GM18526 (cell line): ENCODE data around the gene ABCC11.

Experiments
- POLR2A ChIP-seq: IDR thresholded peaks from 3 replicates; pipeline ENCODE4 v1.6.1; 2011; ENCODE audit not compliant: insufficient read length; ENCODE audit errors: extremely low read depth

The ABCC11 gene

DNA sequence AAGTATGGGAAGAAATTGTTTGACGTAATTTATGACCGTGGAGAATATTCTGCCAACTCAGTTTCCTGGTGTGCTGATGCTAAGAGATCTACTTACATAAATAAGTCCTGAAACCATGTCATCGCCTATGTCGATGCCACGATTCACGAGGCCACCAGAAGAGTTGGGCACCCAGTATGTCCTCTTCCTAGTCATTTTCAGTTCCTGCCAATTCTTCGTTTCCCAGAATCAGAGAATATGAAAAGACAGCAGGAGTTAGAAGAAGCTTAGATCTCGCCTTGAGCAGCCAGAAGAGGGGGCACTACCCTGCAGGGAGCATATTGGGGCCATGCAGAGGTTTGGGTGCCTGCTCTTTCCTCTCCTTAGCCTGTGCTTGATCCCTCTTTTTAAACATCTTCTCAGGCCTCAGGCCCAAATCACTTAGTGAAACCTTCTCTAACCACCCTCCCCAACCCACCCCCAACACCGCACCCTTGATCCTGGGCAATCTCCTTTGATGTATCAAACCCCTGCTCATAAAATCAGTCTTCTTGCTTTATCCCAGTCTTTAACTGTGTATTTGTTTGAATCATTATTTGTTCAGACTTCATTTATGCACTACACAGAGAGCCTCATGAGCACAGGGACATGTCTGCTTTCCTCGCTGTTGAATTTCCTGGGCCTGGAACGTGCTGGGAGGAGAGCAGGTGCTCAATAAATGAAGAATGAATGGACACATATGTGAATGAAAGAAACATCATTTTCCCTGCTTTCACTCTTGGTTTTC lies 15.4 kb downstream of the ABCC11 start:
- no peak for TF ChIP-seq POLR2A

DNA sequence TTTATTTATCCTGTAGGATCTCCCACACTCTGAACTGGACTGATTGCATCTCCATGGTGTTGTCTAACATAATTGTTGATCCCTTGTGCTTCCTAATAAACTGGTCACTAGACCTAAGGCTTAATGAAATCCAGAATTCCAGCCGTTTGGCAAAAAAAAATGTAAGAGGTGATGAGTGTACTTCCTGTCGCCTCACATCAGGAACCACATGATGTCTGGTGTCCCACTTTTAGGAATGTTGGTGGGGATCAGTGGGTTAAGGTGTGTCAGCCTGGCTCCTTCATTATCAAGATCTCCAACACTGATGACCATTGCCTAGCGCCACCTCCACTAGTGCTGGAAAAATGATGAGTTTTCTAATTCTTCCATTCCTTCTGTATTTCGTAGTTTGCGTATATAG lies 21.9 kb downstream of the ABCC11 start:
- no peak for TF ChIP-seq POLR2A

DNA sequence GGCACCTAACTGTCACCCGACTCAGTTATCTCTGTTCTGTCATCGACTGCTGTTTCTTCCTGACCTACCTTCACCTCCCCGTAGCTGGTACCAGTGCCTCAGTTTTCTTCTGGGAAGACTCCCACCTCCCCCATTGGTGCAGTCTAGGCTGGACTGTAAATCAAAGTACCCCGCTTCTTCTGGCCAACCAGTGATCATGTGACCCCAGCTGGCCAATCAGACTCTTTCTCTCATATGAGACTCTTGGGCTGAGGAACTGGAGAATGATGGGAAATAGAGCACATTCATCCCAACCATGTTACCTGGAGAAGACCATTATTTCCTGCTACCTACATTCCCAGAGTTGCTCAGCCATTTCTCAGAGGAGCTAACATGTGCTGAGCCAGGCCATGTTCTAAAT lies 23.8 kb downstream of the ABCC11 start:
- TF ChIP-seq POLR2A: no peak

DNA sequence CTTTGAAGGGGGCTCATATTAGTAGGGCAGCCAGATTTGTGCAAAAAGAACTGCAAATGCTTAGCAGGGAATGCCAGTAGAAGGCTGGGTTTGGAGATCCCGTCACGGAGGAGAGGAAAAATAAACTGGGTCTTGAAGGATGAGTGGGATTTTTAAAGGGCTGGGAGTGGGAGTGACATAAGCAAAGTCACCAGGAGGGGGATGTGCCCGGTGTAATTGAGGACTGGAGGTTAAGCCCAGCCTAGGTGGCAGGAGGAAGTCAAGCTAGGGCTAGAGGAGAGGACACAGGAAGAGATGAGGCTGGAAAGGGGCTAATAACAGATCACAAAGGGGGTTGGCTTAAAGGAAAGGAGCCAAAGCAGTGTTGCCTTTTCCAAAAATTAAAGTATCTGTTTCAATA lies 26.4 kb downstream of the ABCC11 start:
- TF ChIP-seq POLR2A: no peak

DNA sequence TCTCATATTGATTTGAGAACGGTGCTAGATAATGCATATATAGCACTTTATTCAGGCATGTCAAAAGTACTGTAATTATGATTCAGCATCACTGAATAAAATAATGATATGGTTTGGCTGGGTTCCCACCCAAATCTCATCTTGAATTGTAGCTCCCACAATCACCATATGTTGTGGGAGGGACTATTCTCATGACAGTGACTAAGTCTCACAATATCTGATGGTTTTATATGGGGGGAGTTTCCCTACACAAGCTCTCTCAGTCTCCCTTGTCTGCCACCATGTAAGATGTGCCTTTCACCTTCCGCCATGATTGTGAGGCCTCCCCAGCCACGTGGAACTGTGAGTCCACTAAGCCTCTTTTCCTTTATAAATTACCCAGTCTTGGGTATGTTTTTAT lies 28.9 kb downstream of the ABCC11 start:
- TF ChIP-seq POLR2A: no peak

DNA sequence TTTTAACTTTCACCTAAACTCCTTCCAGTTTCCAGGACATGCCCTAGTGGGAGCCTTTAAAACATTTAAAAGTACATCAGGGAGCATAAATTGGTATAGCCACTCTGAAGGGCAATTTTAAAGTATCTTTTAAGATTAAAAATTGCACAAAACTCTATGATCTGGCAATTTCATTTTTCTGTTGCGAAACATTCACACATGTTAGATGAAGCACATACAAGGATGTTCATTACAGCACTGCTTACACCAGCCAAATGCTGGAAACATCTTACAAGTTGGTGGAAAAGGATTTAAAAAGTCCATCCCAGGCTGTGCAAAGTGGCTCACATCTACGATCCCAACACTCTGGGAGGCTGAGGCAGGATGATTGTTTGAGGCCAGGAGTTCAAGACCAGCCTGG lies 29.6 kb downstream of the ABCC11 start:
- no peak for TF ChIP-seq POLR2A

DNA sequence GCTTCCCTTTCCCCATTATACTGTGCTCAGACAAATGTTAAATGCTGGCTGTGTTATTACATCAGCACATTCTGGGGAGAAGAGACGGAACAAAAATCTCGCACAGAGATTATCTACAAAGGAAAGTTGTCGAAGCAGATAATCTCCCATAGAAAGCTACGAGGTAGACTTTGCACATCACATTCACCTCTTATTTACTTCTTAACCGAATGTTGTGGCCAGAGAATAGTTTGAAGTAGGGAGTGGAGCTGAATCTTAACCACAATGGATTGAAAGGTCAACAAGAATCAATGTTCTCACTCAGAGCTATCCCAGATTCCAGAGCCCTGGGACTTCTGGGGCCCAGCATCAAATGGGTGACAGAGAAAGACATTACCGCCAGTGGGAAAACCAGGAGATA lies 31.6 kb downstream of the ABCC11 start:
- no peak for TF ChIP-seq POLR2A

DNA sequence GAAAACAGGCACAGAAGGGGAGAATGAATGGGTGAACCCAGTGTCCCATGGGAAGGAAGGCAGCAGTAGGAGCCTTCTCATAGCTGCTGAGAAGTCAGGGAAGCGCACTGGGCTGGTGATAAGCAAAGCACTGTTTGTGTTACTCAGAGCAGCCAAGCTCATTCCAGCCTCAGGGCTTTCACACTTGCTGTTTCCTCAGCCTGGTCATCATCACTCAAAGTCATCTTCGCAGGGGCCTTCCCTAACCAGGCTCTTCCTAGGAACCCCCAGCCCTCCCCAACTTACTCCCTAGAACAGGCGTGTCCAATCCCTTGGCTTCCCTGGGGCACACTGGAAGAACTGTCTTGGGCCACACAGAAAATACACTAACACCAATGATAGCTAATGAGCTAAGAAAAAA lies 35.3 kb downstream of the ABCC11 start:
- TF ChIP-seq POLR2A: no peak

DNA sequence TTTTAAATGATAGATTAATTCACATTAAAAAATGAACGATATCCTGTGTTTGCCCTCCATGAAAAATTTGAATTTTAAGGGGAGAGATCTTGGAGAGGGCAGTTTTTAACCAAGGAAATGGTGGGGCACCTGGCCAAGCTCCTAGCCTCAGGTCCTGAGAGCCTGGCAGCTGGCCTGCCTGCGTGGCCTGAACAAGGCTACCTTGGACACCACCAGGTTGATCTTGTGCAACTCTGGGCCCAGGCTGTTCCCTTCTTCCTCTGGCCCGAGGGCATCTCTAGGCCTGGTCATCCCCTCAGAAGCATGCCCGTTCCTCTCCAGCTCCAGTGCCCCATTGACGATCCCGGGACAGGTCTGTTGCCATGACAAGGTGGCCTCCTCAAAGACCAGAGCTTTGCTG lies 36.6 kb downstream of the ABCC11 start:
- no peak for TF ChIP-seq POLR2A

DNA sequence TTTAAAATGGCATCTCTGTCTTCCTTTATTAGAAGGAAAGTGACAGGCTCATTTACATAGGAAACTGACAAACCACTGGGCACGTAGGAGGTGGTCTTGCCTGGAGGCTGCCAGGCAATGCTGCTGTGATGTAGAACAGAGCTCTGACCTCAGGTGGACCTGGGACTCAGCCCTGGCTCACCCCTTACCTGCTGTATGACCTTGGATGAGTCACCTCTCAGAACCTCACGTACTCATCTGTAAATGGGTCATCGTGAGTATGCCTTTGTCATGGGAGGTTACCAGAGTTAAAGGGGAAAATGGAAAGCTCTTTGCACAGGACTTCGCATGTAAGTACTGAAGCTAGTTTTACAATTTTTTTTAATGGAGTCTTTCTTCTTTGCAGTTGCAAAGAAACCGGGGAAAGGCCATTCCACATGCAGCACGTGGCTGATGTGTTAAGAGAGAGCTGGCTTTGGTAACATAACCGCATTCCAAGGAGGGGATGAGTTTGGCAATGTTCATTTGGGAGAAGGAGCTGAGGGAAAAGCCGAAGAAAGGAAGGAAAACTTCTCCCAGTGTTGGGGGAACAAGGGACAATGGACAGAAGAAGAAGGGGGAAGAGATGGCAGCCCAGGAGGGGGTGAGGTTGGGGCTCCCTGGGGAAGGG lies 40.6 kb downstream of the ABCC11 start:
- TF ChIP-seq POLR2A: no peak

DNA sequence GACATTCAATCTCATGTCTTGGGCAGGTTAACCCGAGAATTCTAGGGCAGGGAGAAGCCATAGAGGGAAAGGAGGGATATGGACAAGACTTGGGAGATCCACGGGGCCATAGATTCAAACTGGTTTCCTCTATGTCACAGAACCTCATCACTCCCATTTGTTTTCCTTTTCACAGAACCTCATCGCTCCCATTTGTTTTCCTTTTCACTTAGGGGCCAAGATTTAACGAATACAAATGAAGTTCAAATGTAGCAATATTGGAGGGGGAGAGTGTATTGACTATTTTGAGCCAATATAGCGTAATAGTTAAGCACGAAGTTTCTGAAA lies 42.6 kb downstream of the ABCC11 start:
- no peak for TF ChIP-seq POLR2A

DNA sequence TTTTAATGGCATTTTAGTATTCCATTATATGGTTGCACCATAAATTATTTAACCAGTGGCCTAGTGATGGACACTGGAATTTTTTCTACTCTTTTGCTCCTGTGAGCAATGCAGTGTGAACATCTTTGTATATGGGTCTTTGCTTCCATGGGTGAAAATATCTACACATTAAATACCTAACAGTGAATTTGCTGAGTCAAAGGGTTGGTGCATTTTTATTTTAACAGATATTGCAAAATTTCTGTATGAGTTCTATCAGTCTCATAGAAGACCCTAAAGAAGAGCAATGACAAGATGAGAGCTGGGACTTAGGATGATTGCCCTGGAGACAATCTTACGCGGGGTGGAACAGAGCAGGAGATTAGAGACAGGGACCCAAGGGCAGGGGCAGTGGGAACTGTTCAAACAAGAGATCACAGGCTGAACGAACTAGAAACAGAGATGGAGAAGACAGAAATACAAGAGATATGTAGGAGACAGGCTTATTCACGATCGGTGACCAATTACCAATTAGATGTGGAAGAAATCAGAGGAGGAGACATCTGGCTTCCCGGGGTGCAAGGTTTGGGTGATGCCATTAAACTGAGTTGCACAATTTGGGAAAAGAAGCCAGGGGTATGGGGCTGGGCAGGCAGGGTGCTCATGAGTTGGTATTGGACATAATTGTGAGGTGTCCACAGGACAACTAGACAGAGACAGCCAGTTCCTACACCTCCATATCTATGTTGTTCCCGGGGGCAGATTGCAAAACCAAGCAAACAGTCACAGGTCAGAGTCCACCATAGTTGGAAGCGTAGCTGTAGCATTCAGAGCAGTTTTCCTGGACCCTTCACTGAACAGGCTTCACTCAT lies 43.1 kb downstream of the ABCC11 start:
- TF ChIP-seq POLR2A: no peak

DNA sequence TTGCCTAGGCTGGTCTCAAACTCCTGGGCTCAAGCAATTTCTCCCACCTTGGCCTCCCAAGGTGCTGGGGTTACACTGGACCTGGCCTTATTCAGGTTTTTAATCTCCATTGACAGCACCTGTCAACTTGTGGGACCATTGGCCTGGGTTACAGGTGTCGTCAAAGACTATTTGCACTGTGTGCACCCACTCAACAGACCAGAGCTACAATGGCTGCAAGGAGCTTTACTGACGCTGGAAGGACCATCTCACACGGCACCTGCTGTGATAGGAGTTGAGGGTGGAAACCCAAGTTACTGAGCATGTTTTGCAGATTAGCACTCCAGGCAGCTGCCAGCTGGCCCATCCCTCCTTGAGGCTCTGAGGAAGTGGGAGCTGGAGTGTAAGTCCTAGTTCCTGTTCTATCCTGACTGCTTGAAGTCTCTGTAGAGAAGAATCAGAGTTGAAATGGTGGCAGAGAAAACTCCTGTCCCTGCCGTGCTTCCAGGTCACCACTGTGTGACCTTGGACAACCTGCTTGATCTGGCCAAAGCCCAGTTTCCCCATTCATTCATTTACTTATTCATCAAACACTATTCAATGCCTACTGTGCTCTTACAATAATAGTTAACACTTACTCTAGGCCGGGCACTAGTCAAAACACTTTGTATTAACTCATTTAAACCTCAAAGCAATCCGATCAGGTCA lies 45.7 kb downstream of the ABCC11 start:
- no peak for TF ChIP-seq POLR2A

DNA sequence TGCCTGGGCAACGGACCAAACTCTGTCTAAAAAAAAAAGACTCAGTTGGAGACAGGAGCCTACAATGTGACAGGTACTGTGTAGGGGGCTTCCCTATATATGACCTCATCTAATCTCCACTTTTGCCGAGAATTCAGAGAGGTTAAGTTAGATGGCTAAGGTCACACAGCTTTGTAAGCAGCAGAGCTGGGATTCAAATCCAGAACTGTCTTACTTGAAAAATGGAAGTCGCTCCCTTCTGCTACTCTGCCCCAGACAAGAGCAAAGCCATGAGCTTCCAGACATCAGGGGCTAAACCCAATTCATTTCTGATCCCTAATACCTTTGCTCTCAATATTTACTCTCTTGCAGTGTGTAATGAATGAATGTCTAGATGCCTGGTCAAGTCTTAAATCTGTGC lies 50.0 kb downstream of the ABCC11 start:
- TF ChIP-seq POLR2A: no peak

DNA sequence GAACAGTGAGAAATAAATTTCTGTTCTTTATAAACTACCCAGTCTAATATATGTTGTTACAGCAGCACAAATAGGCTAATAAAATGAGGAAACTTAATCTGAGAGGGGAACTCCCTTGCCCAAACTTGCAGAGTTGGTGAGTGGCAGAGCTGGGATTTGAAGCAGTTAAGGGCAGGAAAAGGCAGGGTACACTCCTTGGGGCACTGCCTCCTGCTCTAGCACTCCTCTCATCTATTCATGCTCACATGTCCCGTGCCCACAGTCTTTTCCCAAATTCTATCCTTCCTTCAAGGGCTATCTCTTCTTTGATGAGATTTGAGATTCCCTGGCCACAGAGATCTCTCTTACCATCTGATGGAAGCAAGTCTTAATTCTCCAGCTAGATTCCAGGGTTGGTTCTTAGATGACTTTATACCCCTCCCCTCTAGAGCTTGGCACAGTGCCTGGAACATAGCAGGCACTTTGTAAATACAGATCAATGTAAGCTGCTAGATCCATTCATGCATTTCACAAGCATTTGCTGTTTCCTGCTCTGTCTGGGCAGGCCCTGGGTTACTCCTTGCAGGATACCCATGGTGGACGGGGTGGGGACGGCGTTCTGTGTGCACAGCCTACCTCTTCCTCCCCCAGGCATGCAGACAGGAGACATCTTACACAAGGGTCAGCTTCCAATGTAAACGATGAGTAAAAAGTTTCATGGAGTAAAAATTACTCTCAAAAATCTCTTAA lies 52.3 kb downstream of the ABCC11 start:
- no peak for TF ChIP-seq POLR2A
